ENCODE results near the gene RSKR. TPM values are rescaled to one million over a fixed set of nuclear protein-coding genes. Genes with fewer than 3 reads are reported as not detected.
"Not testable (repeated sequence)": the region's sequence is repeated elsewhere in the genome, so short reads cannot be mapped to it uniquely, and the experiment has no call there.

The RSKR gene
- total RNA-seq, 4 donors from 2014 or later = 3.5 to 43.7 (median 15.2) TPM

DNA sequence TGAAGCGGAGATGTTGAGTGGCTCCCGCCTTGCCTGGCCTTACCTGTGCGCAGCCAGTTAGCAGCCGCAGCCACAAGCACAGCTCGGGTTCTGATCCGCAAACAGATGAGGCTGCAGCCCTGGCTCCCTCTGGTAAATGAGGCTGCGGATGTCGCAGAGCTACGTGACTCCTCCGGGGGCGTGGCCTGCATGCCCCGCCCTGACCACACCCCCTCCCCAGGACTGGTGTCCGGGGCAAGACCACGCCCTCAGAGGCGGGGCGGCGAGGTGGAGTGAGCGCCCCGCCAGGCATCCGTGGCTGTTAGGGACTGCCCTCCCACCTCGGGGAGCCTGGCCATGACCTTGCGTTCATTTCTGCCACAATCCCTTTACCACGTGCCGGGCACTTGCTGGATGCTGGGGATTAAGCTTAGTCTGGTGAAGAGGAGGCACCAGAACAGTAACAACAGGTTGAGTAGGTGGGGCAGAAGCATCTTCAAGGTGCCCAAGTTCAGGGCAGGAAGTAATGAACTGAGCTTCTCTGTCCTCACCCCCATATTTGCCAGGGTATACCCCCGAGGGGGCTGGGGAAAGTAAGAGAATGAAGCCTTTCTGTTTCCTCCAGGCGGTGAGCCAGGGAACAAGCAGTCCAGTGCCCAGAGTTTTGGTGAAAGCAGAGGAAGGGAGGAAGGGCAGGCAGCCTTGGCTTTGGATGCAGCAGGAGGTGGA is 37.1 kb downstream of the RSKR start, which contains the start of gene ALDOC:
ALDOC (minus strand) TSS at position 138 of the 708 bp plus-strand sequence. CDS start 1,363 bp downstream, outside the sequence.
- TF ChIP-seq POLR2AphosphoS5 (IDR thresholded peaks at IDR 0.05) (no peak), POLR2A (IDR thresholded peaks at IDR 0.05) (peak in 1 of 2 donors; percentile 60)
- DNase-seq (ENCODE audit: low spot score in 2 of 2) = peak; percentile 96
- 7% methylated on average over 21 of the region's 26 CpGs for WGBS

DNA sequence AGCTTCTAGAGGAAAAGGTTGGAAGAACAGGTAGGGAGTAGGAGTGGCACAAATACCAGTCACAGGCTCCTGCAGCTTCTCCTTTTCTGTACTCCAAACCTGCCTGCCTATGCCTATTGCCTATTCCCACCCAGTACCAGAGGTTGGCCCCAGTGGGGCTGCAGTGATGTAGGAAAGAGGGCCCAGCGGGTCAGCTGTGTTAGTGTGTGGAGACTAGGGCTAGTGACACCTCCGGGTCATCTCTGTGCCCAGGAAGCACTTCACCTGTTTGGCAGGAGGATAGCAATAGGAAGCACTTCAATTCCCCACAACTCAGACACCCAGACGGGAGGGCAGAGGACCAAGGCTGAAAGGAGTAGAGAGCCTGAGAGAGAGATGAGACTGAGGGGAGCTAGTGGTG is 38.0 kb downstream of the RSKR start:
- H3K4me3 ChIP-seq; H3K27ac ChIP-seq; DNase-seq (ENCODE audit: low spot score in 2 of 2); H3K9me3 ChIP-seq; H3K27me3 ChIP-seq: not testable (repeated sequence)
- Histone ChIP-seq H3K36me3 (peaks cover 13% of the 10 kb centered on the region), H3K4me1 (peaks cover 19% of the 10 kb centered on the region)
- 70% methylated on average over 3 of the region's 3 CpGs for WGBS

More for the DNA sequence above, 37.1 kb downstream of the RSKR start, which contains the start of gene ALDOC:
- Histone ChIP-seq H3K36me3 (peaks cover 13% of the 10 kb centered on the region), H3K27ac (no peak within 1 kb of the TSS), H3K4me1 (peaks cover 18% of the 10 kb centered on the region), H3K27me3 (no peaks in the 10 kb centered on the region), H3K4me3 (peak within 1 kb of the TSS; percentile 34), H3K9me3 (no peaks in the 10 kb centered on the region)

DNA sequence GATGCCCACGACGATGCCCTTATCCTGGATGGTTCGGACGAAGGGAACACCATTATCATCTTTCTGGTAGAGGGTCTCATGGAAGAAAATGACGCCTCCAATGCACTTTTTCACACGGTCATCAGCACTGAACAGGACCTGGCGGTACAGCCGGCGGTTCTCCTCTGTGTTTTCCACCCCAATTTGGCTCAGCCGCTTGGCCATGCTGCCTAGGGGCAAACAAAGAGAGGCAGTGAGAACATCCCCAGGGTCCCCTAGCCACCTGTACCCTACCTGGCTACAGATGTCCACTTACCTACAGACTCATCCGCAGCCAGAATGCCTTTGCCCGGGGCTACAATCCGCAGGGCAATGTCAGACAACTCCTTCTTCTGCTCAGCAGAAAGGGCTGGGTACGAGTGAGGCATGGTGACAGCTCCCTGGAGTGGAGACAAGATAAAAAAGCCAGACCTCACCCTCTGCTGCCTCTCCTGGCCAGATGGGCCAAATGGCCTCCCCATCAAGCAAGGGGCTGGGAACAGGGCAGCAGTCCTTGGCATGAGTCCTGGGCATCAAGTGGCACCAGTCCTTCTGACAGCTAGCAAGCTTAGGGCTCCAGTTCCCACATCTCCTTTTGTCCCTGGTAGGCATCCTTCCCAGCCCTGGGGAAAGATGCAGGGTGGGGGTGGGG is 38.7 kb downstream of the RSKR start:
- H3K4me3 ChIP-seq = no peak overlapping the region
- no peak for TF ChIP-seq POLR2AphosphoS5 (IDR thresholded peaks at IDR 0.05)
- no peak for TF ChIP-seq EP300 (IDR thresholded peaks at IDR 0.05)
- TF ChIP-seq, protein P1, sequence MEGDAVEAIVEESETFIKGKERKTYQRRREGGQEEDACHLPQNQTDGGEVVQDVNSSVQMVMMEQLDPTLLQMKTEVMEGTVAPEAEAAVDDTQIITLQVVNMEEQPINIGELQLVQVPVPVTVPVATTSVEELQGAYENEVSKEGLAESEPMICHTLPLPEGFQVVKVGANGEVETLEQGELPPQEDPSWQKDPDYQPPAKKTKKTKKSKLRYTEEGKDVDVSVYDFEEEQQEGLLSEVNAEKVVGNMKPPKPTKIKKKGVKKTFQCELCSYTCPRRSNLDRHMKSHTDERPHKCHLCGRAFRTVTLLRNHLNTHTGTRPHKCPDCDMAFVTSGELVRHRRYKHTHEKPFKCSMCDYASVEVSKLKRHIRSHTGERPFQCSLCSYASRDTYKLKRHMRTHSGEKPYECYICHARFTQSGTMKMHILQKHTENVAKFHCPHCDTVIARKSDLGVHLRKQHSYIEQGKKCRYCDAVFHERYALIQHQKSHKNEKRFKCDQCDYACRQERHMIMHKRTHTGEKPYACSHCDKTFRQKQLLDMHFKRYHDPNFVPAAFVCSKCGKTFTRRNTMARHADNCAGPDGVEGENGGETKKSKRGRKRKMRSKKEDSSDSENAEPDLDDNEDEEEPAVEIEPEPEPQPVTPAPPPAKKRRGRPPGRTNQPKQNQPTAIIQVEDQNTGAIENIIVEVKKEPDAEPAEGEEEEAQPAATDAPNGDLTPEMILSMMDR (IDR thresholded peaks at IDR 0.05) = no peak
- TF ChIP-seq POLR2A (IDR thresholded peaks at IDR 0.05) = no peak

DNA sequence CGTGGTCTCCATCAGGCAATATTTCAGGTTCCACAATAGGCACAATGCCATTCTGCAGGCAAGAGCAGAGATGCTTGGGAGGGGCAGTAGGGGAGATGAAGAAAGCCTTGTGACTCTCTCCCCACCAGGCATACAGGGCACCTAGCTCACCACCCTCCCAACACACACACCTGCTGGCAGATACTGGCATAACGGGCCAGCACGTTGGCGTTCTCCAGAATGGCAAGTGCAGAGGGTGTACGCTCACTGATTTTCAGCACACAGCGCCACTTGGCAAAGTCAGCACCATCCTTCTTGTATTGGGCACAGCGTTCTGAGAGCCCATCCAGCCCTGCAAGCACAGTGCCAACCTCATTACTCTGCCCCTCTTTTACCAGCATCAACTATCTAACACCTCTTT is 39.5 kb downstream of the RSKR start:
- Histone ChIP-seq H3K9me3 (no peaks in the 10 kb centered on the region), H3K4me1 (peaks cover 31% of the 10 kb centered on the region), H3K36me3 (peaks cover 10% of the 10 kb centered on the region), H3K4me3 (no peak overlapping the region), H3K27ac (no peak overlapping the region), H3K27me3 (no peaks in the 10 kb centered on the region)
- DNase-seq (ENCODE audit: low spot score in 2 of 2) = no peak
- WGBS = 88% methylated on average over 7 of the region's 7 CpGs
- TF ChIP-seq POLR2A (IDR thresholded peaks at IDR 0.05) (no peak), EP300 (IDR thresholded peaks at IDR 0.05) (no peak), POLR2AphosphoS5 (IDR thresholded peaks at IDR 0.05) (no peak)
- TF ChIP-seq, protein P1 (IDR thresholded peaks at IDR 0.05) = no peak

More for the DNA sequence above, 38.7 kb downstream of the RSKR start:
- no peak for DNase-seq (ENCODE audit: low spot score in 2 of 2)
- Histone ChIP-seq H3K27ac (no peak overlapping the region), H3K9me3 (no peaks in the 10 kb centered on the region), H3K4me1 (peaks cover 23% of the 10 kb centered on the region), H3K36me3 (peaks cover 13% of the 10 kb centered on the region), H3K27me3 (no peaks in the 10 kb centered on the region)
- 90% methylated on average over 14 of the region's 14 CpGs for WGBS

DNA sequence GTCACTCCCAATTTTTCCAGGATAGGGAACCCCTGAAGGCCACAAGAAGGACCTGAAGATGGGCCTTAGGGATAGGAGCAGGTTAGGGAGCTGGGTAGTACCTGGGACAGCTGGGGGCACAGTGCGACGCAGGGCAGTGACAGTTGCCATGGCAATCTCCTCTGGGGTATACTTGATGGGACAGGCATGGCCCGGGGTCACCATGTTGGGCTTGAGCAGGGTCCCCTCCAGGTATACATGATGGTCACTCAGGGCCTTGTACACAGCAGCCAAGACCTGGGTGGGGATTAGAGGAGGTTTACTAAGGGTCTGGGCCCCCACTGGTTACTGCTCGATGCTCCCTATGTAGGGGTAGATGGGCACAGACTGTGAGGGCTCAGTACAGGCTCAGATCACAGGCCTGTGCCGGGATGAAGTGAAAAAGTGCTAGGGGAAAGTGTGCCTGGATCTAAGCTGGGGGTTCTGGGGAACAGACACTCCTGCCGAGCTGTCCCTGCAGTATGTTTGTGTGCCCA is 40.0 kb downstream of the RSKR start:
- Histone ChIP-seq H3K4me3 (no peak overlapping the region), H3K4me1 (peaks cover 32% of the 10 kb centered on the region), H3K9me3 (no peaks in the 10 kb centered on the region), H3K27ac (no peak overlapping the region), H3K27me3 (no peaks in the 10 kb centered on the region), H3K36me3 (peaks cover 5% of the 10 kb centered on the region)
- TF ChIP-seq POLR2AphosphoS5 (IDR thresholded peaks at IDR 0.05) = no peak
- no peak for TF ChIP-seq EP300 (IDR thresholded peaks at IDR 0.05)
- TF ChIP-seq, protein P1 (IDR thresholded peaks at IDR 0.05) = no peak
- TF ChIP-seq POLR2A (IDR thresholded peaks at IDR 0.05) = no peak
- WGBS = 95% methylated on average over 5 of the region's 6 CpGs
- DNase-seq (ENCODE audit: low spot score in 2 of 2) = no peak

DNA sequence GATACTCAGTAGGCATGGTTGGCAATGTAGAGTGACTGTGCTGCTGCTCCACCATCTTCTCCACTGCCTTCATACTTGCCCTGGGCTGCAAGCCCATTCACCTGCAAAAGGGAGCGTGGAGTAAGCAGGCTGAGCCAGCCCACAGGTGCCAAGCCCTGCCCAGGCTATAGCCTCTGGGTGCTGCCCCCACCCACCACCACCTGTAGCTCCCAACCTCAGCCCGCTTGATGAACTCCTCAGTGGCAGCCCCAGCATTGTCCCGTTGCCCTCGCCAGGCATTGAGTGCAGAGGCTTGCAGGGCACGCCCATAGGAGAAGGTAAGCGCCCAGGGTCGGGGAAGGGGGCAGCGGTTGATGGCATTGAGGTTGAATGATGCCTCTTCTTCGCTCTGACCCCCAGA is 40.5 kb downstream of the RSKR start:
- H3K4me1 ChIP-seq = peaks cover 32% of the 10 kb centered on the region
- TF ChIP-seq EP300 (IDR thresholded peaks at IDR 0.05) (no peak), POLR2A (IDR thresholded peaks at IDR 0.05) (no peak), POLR2AphosphoS5 (IDR thresholded peaks at IDR 0.05) (no peak)
- TF ChIP-seq, protein P1 (IDR thresholded peaks at IDR 0.05) = no peak
- no peaks in the 10 kb centered on the region for H3K36me3 ChIP-seq
- no peaks in the 10 kb centered on the region for H3K9me3 ChIP-seq
- no peaks in the 10 kb centered on the region for H3K27me3 ChIP-seq
- H3K27ac ChIP-seq = no peak overlapping the region
- no peak overlapping the region for H3K4me3 ChIP-seq
- WGBS = 100% methylated on average over 3 of the region's 9 CpGs
- DNase-seq (ENCODE audit: low spot score in 2 of 2) = no peak
